Measurements from ENCODE around the gene HMGXB4.

- TF ChIP-seq, protein P1, sequence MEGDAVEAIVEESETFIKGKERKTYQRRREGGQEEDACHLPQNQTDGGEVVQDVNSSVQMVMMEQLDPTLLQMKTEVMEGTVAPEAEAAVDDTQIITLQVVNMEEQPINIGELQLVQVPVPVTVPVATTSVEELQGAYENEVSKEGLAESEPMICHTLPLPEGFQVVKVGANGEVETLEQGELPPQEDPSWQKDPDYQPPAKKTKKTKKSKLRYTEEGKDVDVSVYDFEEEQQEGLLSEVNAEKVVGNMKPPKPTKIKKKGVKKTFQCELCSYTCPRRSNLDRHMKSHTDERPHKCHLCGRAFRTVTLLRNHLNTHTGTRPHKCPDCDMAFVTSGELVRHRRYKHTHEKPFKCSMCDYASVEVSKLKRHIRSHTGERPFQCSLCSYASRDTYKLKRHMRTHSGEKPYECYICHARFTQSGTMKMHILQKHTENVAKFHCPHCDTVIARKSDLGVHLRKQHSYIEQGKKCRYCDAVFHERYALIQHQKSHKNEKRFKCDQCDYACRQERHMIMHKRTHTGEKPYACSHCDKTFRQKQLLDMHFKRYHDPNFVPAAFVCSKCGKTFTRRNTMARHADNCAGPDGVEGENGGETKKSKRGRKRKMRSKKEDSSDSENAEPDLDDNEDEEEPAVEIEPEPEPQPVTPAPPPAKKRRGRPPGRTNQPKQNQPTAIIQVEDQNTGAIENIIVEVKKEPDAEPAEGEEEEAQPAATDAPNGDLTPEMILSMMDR (conservative IDR thresholded peaks at IDR 0.05; ENCODE audit: low read depth, low read length): no peak
- TF ChIP-seq POLR2A (IDR thresholded peaks at IDR 0.05; ENCODE audit: low read depth, low read length): no peak
- no peak for TF ChIP-seq CEBPB (IDR thresholded peaks at IDR 0.05; ENCODE audit: low read depth, low read length)
- TF ChIP-seq MAFK (IDR thresholded peaks at IDR 0.05; ENCODE audit: low read depth, low read length): no peak
- TF ChIP-seq RCOR1 (IDR thresholded peaks at IDR 0.05; ENCODE audit: insufficient replicate concordance, low read length): no peak
These were observed 42.0 kb downstream of the HMGXB4 start for GRCh38 chr22:35299217-35299672.

Data from IMR-90 (cell line).